Smooth muscle cell of the brain vasculature (primary cell): ENCODE results near the gene AHI1.
"Not testable (repeated sequence)": the region's sequence is repeated elsewhere in the genome, so short reads cannot be mapped to it uniquely, and the experiment has no call there.

Experiments used
- DNase-seq: peaks from one replicate; pipeline ENCODE4 v3.0.0-alpha.2; 2012; ENCODE audit warnings: low read depth, low spot score

The AHI1 gene

DNA sequence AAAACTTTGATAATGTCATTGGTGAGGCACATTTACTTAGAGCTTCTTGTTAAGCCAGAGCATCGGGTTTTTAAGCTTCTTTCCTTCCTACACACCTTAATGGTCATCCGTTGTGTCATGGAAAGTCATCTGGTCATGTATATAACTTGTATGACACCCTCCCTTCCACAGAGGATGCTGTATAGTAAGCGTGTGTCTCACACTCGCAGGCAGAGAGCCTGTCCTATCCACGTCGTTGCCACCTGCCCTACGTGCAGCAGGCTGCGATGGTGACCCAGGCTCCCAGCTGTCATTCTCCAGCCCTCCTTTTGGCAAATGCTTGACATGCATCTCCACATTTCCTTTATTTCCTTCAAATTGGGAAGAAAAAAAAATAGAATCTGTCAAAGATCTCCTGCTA lies 230.9 kb downstream of the AHI1 start:
- no peak for DNase-seq

DNA sequence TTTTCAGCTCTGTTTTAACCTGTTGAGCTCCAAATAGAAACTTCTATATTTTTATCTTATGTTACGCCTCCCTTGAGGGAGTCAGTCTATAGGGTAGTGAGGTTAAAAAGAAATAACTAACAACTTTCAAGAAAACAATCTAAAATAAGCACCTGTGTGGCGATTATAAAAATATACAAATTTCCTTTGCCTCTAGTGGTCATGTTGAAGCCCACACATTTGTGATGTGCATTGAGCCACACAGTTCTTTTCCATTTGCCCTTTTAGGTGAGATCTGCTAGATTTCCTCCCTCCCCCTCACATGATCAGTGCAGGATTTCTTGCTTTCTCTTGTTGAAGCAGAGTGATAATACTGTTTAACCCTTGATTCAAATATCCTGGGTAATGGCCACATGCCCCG lies 232.3 kb downstream of the AHI1 start:
- DNase-seq, result no peak

DNA sequence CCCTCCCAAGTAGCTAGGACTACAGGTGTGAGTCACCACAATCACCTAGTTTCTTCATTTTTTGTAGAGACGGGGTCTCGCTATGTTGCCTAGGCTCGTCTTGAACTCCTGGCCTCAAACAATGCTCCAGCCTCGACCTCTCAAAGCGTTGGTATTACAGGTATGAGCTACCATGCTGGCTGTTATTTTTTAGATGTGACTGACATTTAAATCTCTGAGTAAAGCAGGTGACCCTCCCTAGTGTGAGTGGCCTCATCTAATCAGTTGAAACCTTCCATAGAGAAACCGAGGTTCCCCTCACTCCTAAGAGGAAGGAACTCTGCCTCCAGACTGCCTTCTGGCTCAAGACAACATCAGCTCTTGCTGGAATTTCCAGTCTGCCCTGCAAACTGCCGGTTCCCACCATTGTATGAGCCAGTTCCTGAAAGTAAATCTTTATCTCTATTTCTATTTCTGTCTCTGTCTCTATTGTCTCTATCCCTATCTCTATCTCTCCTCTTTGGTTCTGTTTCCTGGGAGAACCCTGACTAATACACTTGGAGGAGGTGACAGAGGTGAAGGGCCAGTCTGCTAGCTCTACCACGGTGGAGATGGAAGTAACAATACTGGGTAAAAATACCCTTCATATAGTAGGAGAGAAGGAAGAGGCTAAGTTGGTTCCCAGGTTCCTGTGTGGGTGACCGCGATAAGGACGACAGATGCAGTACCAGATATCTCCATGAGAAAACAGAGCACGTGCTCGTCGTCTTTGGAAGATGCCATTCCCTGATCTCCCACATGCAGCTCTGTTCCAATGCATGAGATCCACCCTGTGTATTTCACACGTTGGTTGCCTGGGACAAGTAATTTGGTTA lies 235.4 kb downstream of the AHI1 start:
- no peak for DNase-seq

DNA sequence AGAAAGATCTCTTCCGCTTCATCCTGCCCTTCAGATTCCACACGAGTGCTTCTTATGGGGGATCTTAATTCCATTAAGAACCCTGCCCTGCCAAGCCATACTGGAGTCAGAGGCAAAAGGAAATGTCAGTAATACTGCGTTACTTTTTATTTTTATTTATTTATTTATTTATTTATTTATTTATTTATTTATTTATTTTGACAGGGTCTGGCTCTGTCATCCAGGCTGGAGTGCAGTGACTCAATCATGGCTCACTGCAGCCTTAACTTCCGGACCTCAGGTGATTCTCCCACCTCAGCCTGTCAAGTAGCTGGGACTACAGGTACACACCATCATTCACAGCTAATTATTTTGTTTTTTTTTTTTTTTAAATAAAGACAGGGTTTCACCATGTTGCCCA lies 236.9 kb downstream of the AHI1 start:
- DNase-seq, result no peak

DNA sequence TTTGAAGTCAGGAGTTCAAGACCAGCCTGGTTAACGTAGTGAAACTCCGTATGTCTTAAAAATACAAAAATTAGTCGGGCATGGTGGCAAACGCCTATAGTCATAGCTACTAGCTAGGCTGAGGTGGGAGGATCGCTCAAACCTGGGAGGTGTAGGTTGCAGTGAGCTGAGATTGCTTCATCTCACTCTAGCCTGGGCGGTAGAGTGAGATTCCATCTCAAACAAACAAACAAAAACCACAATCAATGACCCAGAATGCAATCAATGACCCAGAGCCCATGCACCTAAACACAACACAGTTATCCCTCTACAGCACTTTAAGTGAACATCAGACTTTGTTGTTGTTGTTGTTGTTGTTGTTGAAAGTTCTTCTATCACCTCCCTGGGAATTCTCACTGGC lies 238.6 kb downstream of the AHI1 start:
- DNase-seq, result no peak

DNA sequence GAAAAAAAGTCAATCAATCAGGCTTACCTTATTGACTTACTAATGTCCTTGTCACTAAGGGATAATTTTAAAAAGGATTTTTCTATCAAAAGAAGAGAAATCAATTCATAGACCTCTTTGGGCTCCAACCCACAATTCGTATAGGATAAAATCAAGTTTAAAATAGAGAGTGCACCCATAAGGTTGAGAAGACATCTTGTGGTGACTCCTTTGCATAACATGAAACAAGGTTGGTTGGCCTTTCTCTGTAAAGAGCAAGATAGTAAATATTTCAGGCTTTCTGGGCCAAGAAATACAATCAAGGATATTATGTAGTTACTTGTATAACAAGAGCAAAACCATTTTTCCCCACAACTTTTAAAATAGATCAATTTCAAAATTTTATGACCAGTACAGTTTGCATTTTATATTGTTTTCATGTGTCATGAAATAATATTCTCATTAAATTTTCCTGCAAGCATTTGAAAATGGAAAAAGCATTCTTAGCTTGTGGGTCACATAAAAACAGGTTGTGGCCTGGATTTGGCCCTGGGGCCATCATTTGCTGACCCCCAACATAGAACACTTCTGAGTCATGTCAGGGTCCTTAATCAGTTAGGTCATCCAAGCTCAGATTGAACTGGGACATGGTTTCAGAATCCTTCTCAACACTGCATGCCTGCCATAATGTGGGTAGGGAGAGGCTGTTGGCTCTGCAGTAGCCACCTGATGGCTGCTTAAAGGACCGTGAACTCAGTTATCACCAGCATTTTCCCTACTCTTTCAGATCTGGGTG lies 239.7 kb downstream of the AHI1 start:
- no peak for DNase-seq

DNA sequence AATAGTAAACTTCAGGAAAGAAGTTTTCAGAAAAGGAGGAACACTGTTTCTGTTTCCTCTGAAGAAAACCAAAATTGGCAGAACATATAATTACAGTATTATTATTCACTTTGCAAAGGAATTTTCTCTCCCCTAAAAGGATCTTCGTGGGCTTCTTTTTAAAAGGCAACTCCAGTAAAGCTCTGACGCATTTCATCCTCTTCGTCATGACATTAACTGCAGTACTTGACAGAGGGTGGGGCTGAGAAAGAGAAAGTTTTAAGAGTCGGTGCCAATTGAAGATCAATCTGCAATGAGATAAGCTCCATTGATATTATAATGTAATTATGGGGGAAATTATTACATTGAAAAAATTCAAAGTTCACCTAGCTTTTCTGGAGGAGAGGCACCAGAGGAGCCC lies 240.7 kb downstream of the AHI1 start:
- DNase-seq, result no peak

DNA sequence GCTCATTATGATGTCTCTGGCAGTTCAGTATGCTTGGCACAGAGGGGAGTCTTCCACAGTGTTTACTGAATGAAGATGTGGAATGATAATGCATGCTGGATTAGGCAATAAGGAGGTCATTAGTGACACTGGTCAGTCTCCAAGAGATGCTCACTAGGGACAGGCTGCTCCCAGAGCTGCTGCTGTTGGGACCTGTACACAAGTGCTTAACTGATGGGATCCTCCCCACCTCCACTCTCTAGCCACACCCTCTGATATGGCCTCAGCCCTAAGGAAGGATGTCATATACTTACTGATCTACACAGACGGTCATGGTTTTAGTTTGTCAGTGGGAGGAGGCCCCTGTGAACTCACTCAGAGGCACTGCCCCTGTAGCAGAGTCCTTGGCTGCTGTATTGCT lies 243.1 kb downstream of the AHI1 start:
- DNase-seq, result no peak

DNA sequence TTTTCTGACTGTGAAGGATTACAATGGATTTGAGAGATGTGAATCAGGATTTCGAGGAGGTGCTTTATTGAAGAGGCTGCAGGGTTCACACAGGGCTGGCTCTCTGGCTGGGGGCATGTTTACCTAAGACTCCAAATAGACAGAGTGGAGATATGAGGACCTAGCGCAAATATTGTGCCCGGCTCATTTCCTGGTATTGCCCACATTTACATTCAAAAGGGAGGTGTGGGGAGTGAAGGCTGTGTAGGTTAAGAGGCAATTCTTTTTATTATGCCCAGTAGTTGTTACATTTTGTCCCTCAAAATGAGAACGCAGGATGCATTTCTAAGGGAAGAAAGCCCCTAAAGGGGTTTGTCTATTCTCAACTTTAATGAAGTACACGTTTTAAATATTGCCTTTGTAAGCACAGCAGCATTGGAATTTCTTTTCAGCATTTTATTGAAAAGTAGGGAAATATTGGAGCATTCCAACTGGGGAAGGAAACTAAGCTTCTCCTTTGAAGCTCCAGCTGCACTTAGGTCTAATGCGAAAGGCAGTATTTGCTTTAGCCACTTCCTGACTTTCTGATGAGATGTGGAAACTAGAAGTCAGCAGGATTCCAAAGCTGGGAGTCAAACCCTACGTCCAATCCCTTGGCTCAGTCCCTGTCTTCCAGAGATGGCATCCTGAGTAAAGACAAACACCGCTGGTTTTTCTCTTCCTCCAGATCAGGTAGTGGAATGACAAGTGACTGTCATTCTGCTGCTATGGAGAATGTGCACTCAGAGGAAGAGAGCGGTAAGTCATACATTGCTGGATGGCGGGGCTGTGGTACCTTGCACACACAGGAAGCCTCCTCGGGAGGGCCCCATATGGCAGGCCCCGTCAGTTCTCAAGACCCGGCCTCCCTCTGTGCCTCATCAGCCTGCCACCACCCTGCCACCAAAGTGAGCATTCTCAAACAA lies 245.8 kb downstream of the AHI1 start:
- peak; percentile 12 for DNase-seq

DNA sequence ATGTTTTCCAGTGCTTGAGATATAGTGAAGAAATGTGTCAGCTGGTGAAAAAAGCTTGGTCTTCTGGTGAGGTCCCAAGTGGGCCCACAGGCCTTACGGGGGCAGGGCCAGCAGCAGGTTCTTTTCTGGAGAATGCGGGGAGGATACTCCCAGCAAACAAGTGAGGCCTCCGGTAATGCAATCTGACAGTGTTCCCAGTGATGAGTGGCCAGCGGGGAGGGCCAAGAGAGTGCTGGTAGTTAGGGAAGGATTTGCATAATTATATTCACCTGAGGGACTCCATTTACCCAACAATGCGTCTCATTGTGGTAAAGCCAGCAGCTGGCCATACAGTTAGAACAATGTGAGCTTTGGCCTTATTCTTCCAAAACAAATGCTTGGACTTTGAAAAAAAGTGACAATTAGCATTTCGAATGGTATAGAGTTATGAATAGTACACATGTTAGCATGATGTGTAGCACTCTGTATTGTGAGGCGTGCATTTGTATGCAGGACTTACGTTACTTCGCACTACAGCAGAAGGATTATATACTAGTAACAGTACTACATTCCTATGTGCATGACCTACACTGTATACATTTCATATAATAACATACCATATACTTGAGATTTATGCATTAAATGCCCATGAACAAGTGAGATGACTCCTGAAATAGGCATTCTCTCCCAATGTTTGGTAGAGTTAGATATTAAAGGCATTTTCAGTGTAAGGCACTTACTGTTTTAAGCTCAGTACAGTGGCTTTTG lies 246.6 kb downstream of the AHI1 start:
- DNase-seq, result no peak

DNA sequence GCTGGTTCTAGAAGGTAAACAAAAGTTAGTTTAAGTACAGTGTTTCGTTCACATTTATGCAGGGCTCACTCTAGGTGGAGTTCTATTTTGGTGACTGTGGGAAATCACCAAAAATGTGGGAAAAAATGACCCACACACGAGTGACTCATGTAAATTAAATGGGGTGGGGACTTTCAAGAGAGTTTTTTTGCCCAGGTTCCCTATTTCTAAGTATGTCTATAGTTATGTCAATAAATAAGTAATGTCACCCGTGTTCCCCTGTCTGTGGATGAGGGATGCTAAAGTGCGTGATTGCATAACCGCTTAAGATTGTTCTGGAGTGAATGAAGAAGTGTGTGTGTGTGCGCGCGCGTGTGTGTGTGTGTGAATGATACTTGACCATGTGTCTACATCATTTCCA lies 247.3 kb downstream of the AHI1 start:
- DNase-seq, result no peak

DNA sequence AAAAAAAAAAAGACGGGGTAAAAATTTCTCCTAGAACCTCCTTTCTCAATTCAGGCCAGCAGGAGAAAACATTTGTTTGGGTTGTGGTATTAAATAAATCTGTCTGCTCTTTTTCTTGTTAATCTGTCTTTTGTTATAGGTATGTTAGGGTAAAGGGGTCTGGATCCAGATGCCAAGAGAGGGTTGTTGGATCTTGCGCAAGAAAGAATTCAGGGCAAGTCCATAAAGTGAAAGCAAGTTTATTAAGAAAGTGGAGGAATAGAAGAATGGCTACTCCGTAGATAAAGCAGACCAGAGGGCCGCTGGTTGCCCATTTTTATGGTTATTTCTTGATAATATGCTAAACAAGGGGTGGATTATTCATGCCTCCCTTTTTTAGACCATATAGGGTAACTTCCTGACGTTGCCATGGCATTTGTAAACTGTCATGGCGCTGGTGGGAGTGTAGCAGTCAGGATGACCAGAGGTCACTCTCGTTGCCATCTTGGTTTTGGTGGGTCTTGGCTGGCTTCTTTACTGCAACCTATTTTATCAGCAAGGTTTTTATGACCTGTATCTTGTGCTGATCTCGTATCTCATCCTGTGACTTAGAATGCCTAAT lies 251.0 kb downstream of the AHI1 start:
- not testable (repeated sequence) for DNase-seq

DNA sequence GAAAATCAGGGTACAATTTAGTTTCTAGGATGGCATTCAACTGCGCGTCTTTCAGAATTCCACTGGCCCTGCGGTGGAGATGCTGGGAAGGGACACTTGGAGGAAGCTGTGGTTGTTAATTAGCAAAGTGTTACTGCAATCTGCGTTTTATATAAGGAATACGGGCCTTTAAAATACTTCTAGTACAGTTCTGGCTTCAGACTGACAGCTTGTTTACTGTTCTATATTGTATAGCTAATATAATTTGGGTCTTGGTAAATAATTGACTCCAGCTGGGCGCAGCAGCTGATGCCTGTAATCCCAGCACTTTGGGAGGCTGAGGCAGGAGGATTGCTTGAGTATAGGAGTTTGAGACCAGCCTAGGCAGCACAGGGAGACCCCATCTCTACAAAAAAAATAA lies 252.7 kb downstream of the AHI1 start:
- no peak for DNase-seq

DNA sequence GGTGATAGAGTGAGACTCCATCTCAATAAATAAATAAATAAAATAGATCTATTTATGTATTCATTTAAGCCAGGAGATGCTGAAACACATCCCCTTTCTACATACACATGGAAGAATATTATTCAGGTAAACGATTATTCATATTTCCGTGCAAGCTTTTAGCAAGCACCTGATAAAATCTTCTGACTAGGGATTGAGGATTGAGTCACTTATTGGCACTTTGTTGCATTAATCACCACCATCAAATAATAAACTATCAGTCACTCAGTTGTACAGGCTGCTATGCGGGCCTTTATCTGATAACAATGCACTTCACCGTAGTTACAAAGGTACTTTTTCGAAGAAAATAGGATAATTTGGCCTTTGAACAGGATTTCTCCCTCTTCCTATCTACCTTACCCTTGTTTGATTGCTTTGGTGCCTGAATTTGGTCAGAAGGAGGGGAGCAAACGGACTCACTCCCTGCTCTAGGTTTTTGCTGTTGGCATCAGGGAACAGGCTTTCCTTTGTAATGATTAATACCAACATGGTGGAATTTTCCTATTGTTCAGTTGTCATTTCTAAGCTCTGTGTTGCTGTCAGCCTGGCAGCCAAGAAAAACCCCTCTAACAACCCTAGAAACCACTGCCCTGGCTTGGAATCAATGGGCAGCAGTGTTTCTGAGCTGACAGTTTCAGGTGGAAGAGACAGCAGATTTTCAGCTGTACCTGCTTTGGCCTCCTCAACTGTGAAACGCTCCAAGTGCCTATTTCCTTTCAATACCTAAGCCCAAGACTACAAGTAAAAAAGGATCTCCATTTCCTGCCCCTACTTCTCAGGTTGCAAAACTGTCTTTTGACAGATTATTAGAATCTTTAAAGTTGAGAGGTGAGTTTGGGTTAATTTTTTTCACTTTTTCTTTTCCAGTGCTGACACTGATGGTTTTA lies 253.4 kb downstream of the AHI1 start:
- DNase-seq, result no peak

DNA sequence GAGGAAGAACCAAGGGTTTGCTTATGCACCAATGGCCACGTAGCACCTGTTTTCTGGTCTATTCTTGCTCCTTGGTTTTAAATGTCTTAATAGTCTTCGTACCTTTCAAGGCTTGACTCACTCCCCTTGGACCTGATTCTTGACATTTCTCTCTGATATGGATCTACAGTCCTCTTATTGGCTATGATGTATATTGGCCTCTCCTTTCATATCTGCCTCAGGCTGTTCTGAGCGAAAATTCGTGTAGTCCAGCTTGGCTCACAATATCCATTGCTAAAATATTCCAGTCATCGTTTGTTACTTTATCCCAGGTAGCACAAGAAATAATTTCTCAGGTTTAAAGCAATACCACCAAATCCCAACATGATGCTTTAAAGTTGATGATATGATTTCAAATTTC lies 256.8 kb downstream of the AHI1 start:
- DNase-seq, result no peak

DNA sequence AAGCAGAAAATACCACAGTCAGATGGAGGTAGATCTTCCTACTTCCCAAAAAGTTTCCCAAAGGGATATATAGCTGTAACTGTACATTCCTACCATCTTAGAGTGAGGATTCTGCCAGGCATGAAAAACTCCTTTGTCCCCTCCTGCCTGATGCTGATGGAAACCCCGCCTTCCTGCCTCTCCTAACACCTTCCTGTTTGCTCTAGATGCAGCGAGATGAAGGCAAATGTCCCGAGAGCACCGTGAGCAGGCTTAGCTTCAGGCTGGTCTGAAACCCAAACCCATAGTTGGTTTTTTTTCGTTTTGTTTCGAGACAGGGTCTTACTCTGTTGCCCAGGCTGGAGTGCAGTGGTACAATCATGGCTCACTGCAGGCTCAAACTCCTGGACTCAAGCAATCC lies 260.8 kb downstream of the AHI1 start:
- no peak for DNase-seq

DNA sequence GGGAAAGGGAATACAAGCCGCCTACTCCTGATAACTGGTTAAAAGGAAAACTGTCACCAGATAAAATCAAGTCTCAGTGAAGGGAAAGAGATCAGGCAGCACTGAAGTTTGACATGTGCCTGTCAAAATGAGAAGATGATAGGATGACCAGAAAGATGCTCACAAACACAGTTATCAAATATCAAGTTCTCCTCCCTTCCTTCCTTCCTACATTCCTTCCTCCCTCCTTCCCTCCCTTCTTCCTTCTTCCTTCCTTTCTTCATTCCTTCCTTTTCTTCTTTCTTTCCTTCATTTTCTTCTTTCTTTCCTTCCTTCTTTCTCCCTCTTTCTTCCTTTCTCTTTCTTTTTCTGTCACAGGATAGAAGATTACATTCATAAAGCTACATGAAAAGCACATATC lies 261.2 kb downstream of the AHI1 start:
- no peak for DNase-seq

DNA sequence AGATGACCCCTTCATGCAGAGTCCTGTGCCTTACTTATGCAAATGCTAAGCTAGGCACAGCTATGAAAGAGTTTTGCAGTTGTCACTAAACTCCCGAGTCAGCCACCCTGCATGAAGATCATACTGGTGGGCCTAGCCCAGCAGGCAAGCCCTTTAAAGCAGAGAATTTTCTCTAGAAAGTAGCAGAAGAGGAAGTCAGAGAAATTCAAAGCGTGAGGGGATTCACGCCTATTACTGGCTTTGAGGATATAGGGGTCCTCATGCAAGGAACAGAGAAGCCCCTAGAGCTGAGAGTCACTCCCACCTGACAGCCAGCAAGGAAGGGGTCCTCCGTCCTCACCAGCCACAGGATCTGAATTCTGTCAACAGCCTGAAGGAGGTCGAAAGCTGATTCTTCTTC lies 261.8 kb downstream of the AHI1 start:
- DNase-seq, result no peak

DNA sequence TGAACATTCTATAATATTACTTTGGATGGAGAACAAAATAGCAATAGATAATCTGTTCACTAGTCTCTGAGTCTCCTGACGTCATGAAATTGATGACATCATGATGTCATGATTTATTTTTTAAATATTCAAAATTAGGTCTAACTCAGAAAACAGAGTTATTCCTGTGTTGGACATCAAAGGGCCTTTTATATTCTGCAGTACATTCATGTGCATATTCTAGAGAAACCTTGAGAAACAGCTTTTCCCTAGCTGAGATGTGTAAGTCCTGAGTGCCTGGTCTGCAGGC lies 263.1 kb downstream of the AHI1 start:
- DNase-seq, result no peak
